ENCODE results near the gene ZFR.
"Not testable (repeated sequence)": the region's sequence is repeated elsewhere in the genome, so short reads cannot be mapped to it uniquely, and the experiment has no call there.

Gene ZFR

GRCh38 chr5:32436553-32437242 is 7.8 kb downstream of the ZFR start:
- H3K4me3 ChIP-seq (ENCODE audit: low read depth in 1 of 2, low read length in 2 of 2) = no peak overlapping the region
- H3K9me3 ChIP-seq (ENCODE audit: control insufficient read depth in 1 of 2, low read length in 2 of 2) = no peaks in the 10 kb centered on the region
- peaks cover 0 to 18% of the 10 kb centered on the region in 2 donors for H3K4me1 ChIP-seq (ENCODE audit: control insufficient read depth in 1 of 2, insufficient read depth in 2 of 2, low read length in 2 of 2)
- no peak overlapping the region for H3K9ac ChIP-seq (ENCODE audit: low read depth in 1 of 2, low read length in 2 of 2)
- H3K27ac ChIP-seq (ENCODE audit: low read depth, low read length) = no peak overlapping the region
- no peaks in the 10 kb centered on the region for H3K27me3 ChIP-seq (ENCODE audit: control insufficient read depth in 1 of 2, insufficient read depth in 2 of 2, low read length in 2 of 2)
- peaks cover 0 to 6% of the 10 kb centered on the region in 2 donors for H3K36me3 ChIP-seq (ENCODE audit: control insufficient read depth in 1 of 2, insufficient read depth in 2 of 2, low read length in 2 of 2)

- Histone ChIP-seq H3K9ac (ENCODE audit: low read depth in 1 of 2, low read length in 2 of 2) (no peak overlapping the region), H3K27ac (ENCODE audit: low read depth, low read length) (no peak overlapping the region)
Observed at GRCh38 chr5:32435383-32435782, 9.2 kb downstream of the ZFR start.

GRCh38 chr5:32434221-32434620 is 10.3 kb downstream of the ZFR start:
- H3K4me1 ChIP-seq (ENCODE audit: control insufficient read depth in 1 of 2, insufficient read depth in 2 of 2, low read length in 2 of 2) = peaks cover 0 to 7% of the 10 kb centered on the region in 2 donors
- no peak overlapping the region for H3K4me3 ChIP-seq (ENCODE audit: low read depth in 1 of 2, low read length in 2 of 2)
- no peaks in the 10 kb centered on the region for H3K27me3 ChIP-seq (ENCODE audit: control insufficient read depth in 1 of 2, insufficient read depth in 2 of 2, low read length in 2 of 2)
- peaks cover 0 to 1% of the 10 kb centered on the region in 2 donors for H3K36me3 ChIP-seq (ENCODE audit: control insufficient read depth in 1 of 2, insufficient read depth in 2 of 2, low read length in 2 of 2)
- H3K9ac ChIP-seq (ENCODE audit: low read depth in 1 of 2, low read length in 2 of 2) = no peak overlapping the region
- H3K27ac ChIP-seq (ENCODE audit: low read depth, low read length) = no peak overlapping the region
- no peaks in the 10 kb centered on the region for H3K9me3 ChIP-seq (ENCODE audit: control insufficient read depth in 1 of 2, low read length in 2 of 2)

More at GRCh38 chr5:32435383-32435782, 9.2 kb downstream of the ZFR start:
- Histone ChIP-seq H3K27me3 (ENCODE audit: control insufficient read depth in 1 of 2, insufficient read depth in 2 of 2, low read length in 2 of 2) (no peaks in the 10 kb centered on the region), H3K4me3 (ENCODE audit: low read depth in 1 of 2, low read length in 2 of 2) (no peak overlapping the region), H3K36me3 (ENCODE audit: control insufficient read depth in 1 of 2, insufficient read depth in 2 of 2, low read length in 2 of 2) (peaks cover 0 to 6% of the 10 kb centered on the region in 2 donors), H3K4me1 (ENCODE audit: control insufficient read depth in 1 of 2, insufficient read depth in 2 of 2, low read length in 2 of 2) (peaks cover 0 to 15% of the 10 kb centered on the region in 2 donors), H3K9me3 (ENCODE audit: control insufficient read depth in 1 of 2, low read length in 2 of 2) (no peaks in the 10 kb centered on the region)

GRCh38 chr5:32432633-32433032 is 11.9 kb downstream of the ZFR start:
- Histone ChIP-seq H3K9ac (ENCODE audit: low read depth in 1 of 2, low read length in 2 of 2) (no peak overlapping the region), H3K9me3 (ENCODE audit: control insufficient read depth in 1 of 2, low read length in 2 of 2) (no peaks in the 10 kb centered on the region), H3K4me1 (ENCODE audit: control insufficient read depth in 1 of 2, insufficient read depth in 2 of 2, low read length in 2 of 2) (peaks cover 0 to 7% of the 10 kb centered on the region in 2 donors), H3K27ac (ENCODE audit: low read depth, low read length) (no peak overlapping the region), H3K27me3 (ENCODE audit: control insufficient read depth in 1 of 2, insufficient read depth in 2 of 2, low read length in 2 of 2) (no peaks in the 10 kb centered on the region), H3K36me3 (ENCODE audit: control insufficient read depth in 1 of 2, insufficient read depth in 2 of 2, low read length in 2 of 2) (peaks cover 0 to 11% of the 10 kb centered on the region in 2 donors), H3K4me3 (ENCODE audit: low read depth in 1 of 2, low read length in 2 of 2) (no peak overlapping the region)

- not testable (repeated sequence) for H3K9ac ChIP-seq (ENCODE audit: low read depth in 1 of 2, low read length in 2 of 2); H3K9me3 ChIP-seq (ENCODE audit: control insufficient read depth in 1 of 2, low read length in 2 of 2); H3K4me3 ChIP-seq (ENCODE audit: low read depth in 1 of 2, low read length in 2 of 2); H3K27me3 ChIP-seq (ENCODE audit: control insufficient read depth in 1 of 2, insufficient read depth in 2 of 2, low read length in 2 of 2); H3K4me1 ChIP-seq (ENCODE audit: control insufficient read depth in 1 of 2, insufficient read depth in 2 of 2, low read length in 2 of 2); H3K27ac ChIP-seq (ENCODE audit: low read depth, low read length)
- peaks cover 10 to 22% of the 10 kb centered on the region in 2 donors for H3K36me3 ChIP-seq (ENCODE audit: control insufficient read depth in 1 of 2, insufficient read depth in 2 of 2, low read length in 2 of 2)
Observed at GRCh38 chr5:32430825-32431224, 13.7 kb downstream of the ZFR start.

- Histone ChIP-seq H3K9me3 (ENCODE audit: control insufficient read depth in 1 of 2, low read length in 2 of 2) (peaks cover 7 to 9% of the 10 kb centered on the region in 2 donors), H3K27me3 (ENCODE audit: control insufficient read depth in 1 of 2, insufficient read depth in 2 of 2, low read length in 2 of 2) (no peaks in the 10 kb centered on the region), H3K4me1 (ENCODE audit: control insufficient read depth in 1 of 2, insufficient read depth in 2 of 2, low read length in 2 of 2) (no peaks in the 10 kb centered on the region), H3K9ac (ENCODE audit: low read depth in 1 of 2, low read length in 2 of 2) (no peak overlapping the region), H3K36me3 (ENCODE audit: control insufficient read depth in 1 of 2, insufficient read depth in 2 of 2, low read length in 2 of 2) (peaks cover 10 to 22% of the 10 kb centered on the region in 2 donors), H3K4me3 (ENCODE audit: low read depth in 1 of 2, low read length in 2 of 2) (no peak overlapping the region), H3K27ac (ENCODE audit: low read depth, low read length) (no peak overlapping the region)
Observed at GRCh38 chr5:32428426-32428825, 16.1 kb downstream of the ZFR start.

GRCh38 chr5:32426440-32427151 is 17.9 kb downstream of the ZFR start:
- Histone ChIP-seq H3K36me3 (ENCODE audit: control insufficient read depth in 1 of 2, insufficient read depth in 2 of 2, low read length in 2 of 2) (peaks cover 10 to 27% of the 10 kb centered on the region in 2 donors), H3K4me1 (ENCODE audit: control insufficient read depth in 1 of 2, insufficient read depth in 2 of 2, low read length in 2 of 2) (no peaks in the 10 kb centered on the region), H3K4me3 (ENCODE audit: low read depth in 1 of 2, low read length in 2 of 2) (no peak overlapping the region), H3K27me3 (ENCODE audit: control insufficient read depth in 1 of 2, insufficient read depth in 2 of 2, low read length in 2 of 2) (no peaks in the 10 kb centered on the region), H3K9me3 (ENCODE audit: control insufficient read depth in 1 of 2, low read length in 2 of 2) (peaks cover 7 to 9% of the 10 kb centered on the region in 2 donors), H3K9ac (ENCODE audit: low read depth in 1 of 2, low read length in 2 of 2) (no peak overlapping the region), H3K27ac (ENCODE audit: low read depth, low read length) (no peak overlapping the region)

- peaks cover 7 to 9% of the 10 kb centered on the region in 2 donors for H3K9me3 ChIP-seq (ENCODE audit: control insufficient read depth in 1 of 2, low read length in 2 of 2)
- H3K27me3 ChIP-seq (ENCODE audit: control insufficient read depth in 1 of 2, insufficient read depth in 2 of 2, low read length in 2 of 2) = no peaks in the 10 kb centered on the region
- peaks cover 10 to 29% of the 10 kb centered on the region in 2 donors for H3K36me3 ChIP-seq (ENCODE audit: control insufficient read depth in 1 of 2, insufficient read depth in 2 of 2, low read length in 2 of 2)
- no peaks in the 10 kb centered on the region for H3K4me1 ChIP-seq (ENCODE audit: control insufficient read depth in 1 of 2, insufficient read depth in 2 of 2, low read length in 2 of 2)
- no peak overlapping the region for H3K27ac ChIP-seq (ENCODE audit: low read depth, low read length)
- no peak overlapping the region for H3K9ac ChIP-seq (ENCODE audit: low read depth in 1 of 2, low read length in 2 of 2)
- no peak overlapping the region for H3K4me3 ChIP-seq (ENCODE audit: low read depth in 1 of 2, low read length in 2 of 2)
Observed at GRCh38 chr5:32422697-32423096, 21.8 kb downstream of the ZFR start.

- H3K4me1 ChIP-seq (ENCODE audit: control insufficient read depth in 1 of 2, insufficient read depth in 2 of 2, low read length in 2 of 2) = no peaks in the 10 kb centered on the region
- H3K9me3 ChIP-seq (ENCODE audit: control insufficient read depth in 1 of 2, low read length in 2 of 2) = peaks cover 0 to 1% of the 10 kb centered on the region in 2 donors
- no peak overlapping the region for H3K27ac ChIP-seq (ENCODE audit: low read depth, low read length)
- no peak overlapping the region for H3K9ac ChIP-seq (ENCODE audit: low read depth in 1 of 2, low read length in 2 of 2)
- no peaks in the 10 kb centered on the region for H3K27me3 ChIP-seq (ENCODE audit: control insufficient read depth in 1 of 2, insufficient read depth in 2 of 2, low read length in 2 of 2)
- H3K36me3 ChIP-seq (ENCODE audit: control insufficient read depth in 1 of 2, insufficient read depth in 2 of 2, low read length in 2 of 2) = peaks cover 2 to 22% of the 10 kb centered on the region in 2 donors
- H3K4me3 ChIP-seq (ENCODE audit: low read depth in 1 of 2, low read length in 2 of 2) = no peak overlapping the region
Observed at GRCh38 chr5:32421075-32421474, 23.5 kb downstream of the ZFR start.

GRCh38 chr5:32420506-32420905 is 24.0 kb downstream of the ZFR start:
- Histone ChIP-seq H3K4me3 (ENCODE audit: low read depth in 1 of 2, low read length in 2 of 2) (no peak overlapping the region), H3K4me1 (ENCODE audit: control insufficient read depth in 1 of 2, insufficient read depth in 2 of 2, low read length in 2 of 2) (no peaks in the 10 kb centered on the region), H3K27me3 (ENCODE audit: control insufficient read depth in 1 of 2, insufficient read depth in 2 of 2, low read length in 2 of 2) (no peaks in the 10 kb centered on the region), H3K36me3 (ENCODE audit: control insufficient read depth in 1 of 2, insufficient read depth in 2 of 2, low read length in 2 of 2) (peaks cover 8 to 22% of the 10 kb centered on the region in 2 donors), H3K27ac (ENCODE audit: low read depth, low read length) (no peak overlapping the region), H3K9me3 (ENCODE audit: control insufficient read depth in 1 of 2, low read length in 2 of 2) (no peaks in the 10 kb centered on the region), H3K9ac (ENCODE audit: low read depth in 1 of 2, low read length in 2 of 2) (no peak overlapping the region)

Data from duodenal mucosa (tissue), 2 donors.